ENCODE measurements around the gene FRMD4A.

DNA sequence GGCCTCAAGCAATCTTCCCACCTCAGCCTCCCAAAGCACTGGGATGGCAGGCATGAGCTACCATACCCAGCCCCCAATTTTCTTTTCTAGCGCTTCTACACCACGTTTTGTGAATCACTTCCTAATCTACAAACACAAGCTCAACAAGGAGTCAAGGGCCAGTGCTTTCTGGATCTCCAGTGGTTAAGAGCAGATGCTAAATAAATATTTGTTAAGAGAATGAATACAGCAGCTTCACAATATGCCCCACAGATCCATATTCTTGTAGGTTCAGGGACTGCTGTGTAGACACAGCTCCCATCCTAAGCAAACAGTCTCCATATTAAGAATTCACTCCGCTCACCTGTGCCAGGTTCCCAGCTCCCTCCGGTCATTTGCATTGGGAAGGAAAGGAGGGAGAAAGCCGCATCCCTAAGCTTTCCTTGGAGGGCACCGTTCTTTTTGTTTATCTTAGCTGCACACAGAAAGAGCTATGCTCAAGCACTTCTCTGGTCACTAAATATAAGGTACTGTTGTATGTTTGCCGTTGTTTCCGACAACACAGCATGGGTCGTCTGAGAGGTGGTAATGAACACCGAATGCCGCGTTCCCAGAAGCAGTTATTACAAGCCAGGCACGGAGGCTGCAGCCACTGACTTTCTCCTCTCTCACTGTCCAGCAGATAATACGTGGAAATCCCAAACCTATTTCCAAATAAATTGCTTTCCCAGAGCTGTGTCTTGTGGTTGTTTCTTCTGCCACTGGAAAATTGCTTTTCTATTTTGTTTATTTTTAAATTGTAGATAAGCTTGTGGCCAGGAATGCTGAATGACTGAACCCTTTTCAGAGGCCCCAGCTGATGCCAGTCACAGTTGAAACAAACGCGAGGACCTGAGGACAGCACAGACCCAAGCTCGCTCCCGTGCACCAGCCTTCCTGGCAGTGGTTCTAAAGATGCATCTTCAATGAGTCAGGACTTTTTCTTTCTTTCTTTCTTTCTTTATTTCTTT lies 526.9 kb downstream of the FRMD4A start:
- TF ChIP-seq, protein P1, sequence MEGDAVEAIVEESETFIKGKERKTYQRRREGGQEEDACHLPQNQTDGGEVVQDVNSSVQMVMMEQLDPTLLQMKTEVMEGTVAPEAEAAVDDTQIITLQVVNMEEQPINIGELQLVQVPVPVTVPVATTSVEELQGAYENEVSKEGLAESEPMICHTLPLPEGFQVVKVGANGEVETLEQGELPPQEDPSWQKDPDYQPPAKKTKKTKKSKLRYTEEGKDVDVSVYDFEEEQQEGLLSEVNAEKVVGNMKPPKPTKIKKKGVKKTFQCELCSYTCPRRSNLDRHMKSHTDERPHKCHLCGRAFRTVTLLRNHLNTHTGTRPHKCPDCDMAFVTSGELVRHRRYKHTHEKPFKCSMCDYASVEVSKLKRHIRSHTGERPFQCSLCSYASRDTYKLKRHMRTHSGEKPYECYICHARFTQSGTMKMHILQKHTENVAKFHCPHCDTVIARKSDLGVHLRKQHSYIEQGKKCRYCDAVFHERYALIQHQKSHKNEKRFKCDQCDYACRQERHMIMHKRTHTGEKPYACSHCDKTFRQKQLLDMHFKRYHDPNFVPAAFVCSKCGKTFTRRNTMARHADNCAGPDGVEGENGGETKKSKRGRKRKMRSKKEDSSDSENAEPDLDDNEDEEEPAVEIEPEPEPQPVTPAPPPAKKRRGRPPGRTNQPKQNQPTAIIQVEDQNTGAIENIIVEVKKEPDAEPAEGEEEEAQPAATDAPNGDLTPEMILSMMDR (IDR thresholded peaks at IDR 0.05) = no peak
- TF ChIP-seq POLR2A (IDR thresholded peaks at IDR 0.05) (no peak), EP300 (IDR thresholded peaks at IDR 0.05) (no peak)
